H1 (cell line): ENCODE results near the gene ABCC4. TPM values are rescaled to one million over a fixed set of nuclear protein-coding genes. Genes with fewer than 3 reads are reported as not detected.

ENCODE experiments used
- CTCF ChIA-PET: fragments of 300-600 bp; sonication (Branson Sonifier 250); formaldehyde crosslinking; loops from one replicate; lab custom pipeline; 2021; ENCODE audit not compliant: partially characterized antibody; lab: Charles Lee
- POLR2A ChIA-PET: fragments of 300-600 bp; sonication (Branson Sonifier 250); formaldehyde crosslinking; loops from one replicate; lab custom pipeline; 2021; ENCODE audit warnings: inconsistent platforms; ENCODE audit not compliant: partially characterized antibody; lab: Charles Lee
- DNase-seq, 2 experiments: peaks; one replicate each; pipeline versions ENCODE4 v3.0.0 to v3.0.0-alpha.2; 2010 to 2022; ENCODE audit warnings: low spot score in 2 of 2, low read depth in 1 of 2, mixed read lengths in 1 of 2
- FAIRE-seq: peaks from 2 replicates; lab custom pipeline; 2011; peaks lifted over from hg19 to GRCh38; lab: Jason Lieb, UNC
- H2AFZ ChIP-seq: 2 replicates; pipeline ENCODE4 v1.8.1; 2012; ENCODE audit warnings: low read length, inconsistent platforms
- H2AK5ac ChIP-seq: 2 replicates; pipeline ENCODE4 v1.6.1; 2013; ENCODE audit warnings: low read depth, low read length
- H2BK120ac ChIP-seq: replicated peaks from 2 replicates; pipeline ENCODE3; 2013; ENCODE audit warnings: low read depth, low read length, inconsistent platforms
- H2BK12ac ChIP-seq: 2 replicates; pipeline ENCODE4 v1.6.1; 2013; ENCODE audit warnings: low read depth, low read length
- H2BK15ac ChIP-seq: 2 replicates; pipeline ENCODE4 v1.6.1; 2013; ENCODE audit warnings: low read length
- H2BK20ac ChIP-seq: 2 replicates; pipeline ENCODE4 v1.6.1; 2013; ENCODE audit warnings: low read length
- H2BK5ac ChIP-seq: 2 replicates; pipeline ENCODE4 v1.6.1; 2013; ENCODE audit warnings: low read depth, low read length
- H3K14ac ChIP-seq: 2 replicates; pipeline ENCODE4 v1.6.1; 2013; ENCODE audit warnings: inconsistent platforms; ENCODE audit not compliant: insufficient read length
- H3K18ac ChIP-seq: 2 replicates; pipeline ENCODE4 v1.6.1; 2013; ENCODE audit warnings: low read length; ENCODE audit errors: extremely low read depth
- H3K23ac ChIP-seq: 2 replicates; pipeline ENCODE4 v1.6.1; 2013; ENCODE audit warnings: inconsistent platforms; ENCODE audit not compliant: insufficient read length
- H3K23me2 ChIP-seq: 2 replicates; pipeline ENCODE4 v1.6.1; 2013; ENCODE audit warnings: low read depth, low read length
- H3K27ac ChIP-seq: 2 replicates; pipeline ENCODE4 v1.6.1; 2011; ENCODE audit warnings: low read depth, low read length, inconsistent platforms
- H3K27me3 ChIP-seq, 4 experiments: replicated peaks in 1 of 4; 1 replicate in 1 of 4; 2 replicates in 3 of 4; pipeline versions ENCODE4 v1.6.1 to v1.8.1; 2011 to 2013; ENCODE audit warnings: low read length in 3 of 4, mild to moderate bottlenecking in 3 of 4, inconsistent platforms in 2 of 4, mixed read lengths in 2 of 4, moderate library complexity in 1 of 4; ENCODE audit not compliant: control insufficient read depth in 3 of 4, insufficient read depth in 3 of 4; ENCODE audit errors: extremely low read depth in 1 of 4
- H3K36me3 ChIP-seq, 4 experiments: 2 replicates each; pipeline versions ENCODE4 v1.6.1 to v1.8.1; 2011 to 2013; ENCODE audit warnings: mild to moderate bottlenecking in 4 of 4, low read length in 3 of 4, moderate library complexity in 2 of 4, control low read depth in 1 of 4, inconsistent platforms in 1 of 4; ENCODE audit not compliant: insufficient read depth in 4 of 4, control insufficient read depth in 2 of 4
- H3K4ac ChIP-seq: replicated peaks from 2 replicates; pipeline ENCODE3; 2013; ENCODE audit warnings: low read length, low read depth, mixed read lengths, inconsistent platforms; ENCODE audit not compliant: insufficient read length
- H3K4me1 ChIP-seq, 4 experiments: replicated peaks in 1 of 4; 1 replicate in 1 of 4; 2 replicates in 3 of 4; pipeline versions ENCODE4 v1.6.1 to v1.8.1; 2011 to 2013; ENCODE audit warnings: low read length in 3 of 4, inconsistent platforms in 2 of 4, mixed read lengths in 1 of 4; ENCODE audit not compliant: insufficient read depth in 4 of 4, control insufficient read depth in 3 of 4
- H3K4me2 ChIP-seq, 2 experiments: 2 replicates each; pipeline versions ENCODE4 v1.6.1 to v1.8.1; 2011 to 2013; ENCODE audit warnings: low read depth in 2 of 2, low read length in 2 of 2, control low read depth in 1 of 2, inconsistent platforms in 1 of 2, mild to moderate bottlenecking in 1 of 2; ENCODE audit not compliant: insufficient read depth in 1 of 2
- H3K4me3 ChIP-seq, 4 experiments: fragments of 200-600, 300-600 bp in 1 of 4; sonication (generic), shearing (Covaris generic), sonication (Bioruptor Twin) in 1 of 4; 2 replicates each; pipeline versions ENCODE4 v1.5.1 to v1.8.1; 2011 to 2016; ENCODE audit warnings: low read length in 4 of 4, low read depth in 3 of 4, control low read depth in 2 of 4, inconsistent platforms in 2 of 4, mild to moderate bottlenecking in 2 of 4, mixed read lengths in 1 of 4, moderate library complexity in 1 of 4; ENCODE audit not compliant: insufficient read depth in 2 of 4; ENCODE audit errors: extremely low read depth in 1 of 4
- H3K56ac ChIP-seq: replicated peaks from 2 replicates; pipeline ENCODE3; 2013; ENCODE audit warnings: low read depth, mild to moderate bottlenecking, mixed read lengths, low read length, inconsistent platforms; ENCODE audit not compliant: insufficient read length
- H3K79me1 ChIP-seq: 2 replicates; pipeline ENCODE4 v1.6.1; 2013; ENCODE audit warnings: low read depth, low read length, control low read depth
- H3K79me2 ChIP-seq, 2 experiments: 2 replicates each; pipeline versions ENCODE4 v1.6.1 to v1.8.1; 2012 to 2013; ENCODE audit warnings: low read length in 2 of 2, mild to moderate bottlenecking in 2 of 2, inconsistent platforms in 1 of 2; ENCODE audit not compliant: insufficient read depth in 2 of 2, control insufficient read depth in 1 of 2
- H3K9ac ChIP-seq, 4 experiments: replicated peaks in 1 of 4; 1 replicate in 1 of 4; 2 replicates in 3 of 4; pipeline versions ENCODE4 v1.6.1 to v1.8.1; 2011 to 2013; ENCODE audit warnings: low read depth in 3 of 4, low read length in 3 of 4, control low read depth in 2 of 4, mild to moderate bottlenecking in 2 of 4, moderate library complexity in 2 of 4, inconsistent platforms in 1 of 4; ENCODE audit errors: extremely low read depth in 1 of 4
- H3K9me3 ChIP-seq, 2 experiments: 2 replicates each; pipeline versions ENCODE4 v1.6.1 to v1.8.1; 2012 to 2013; ENCODE audit warnings: mild to moderate bottlenecking in 2 of 2, moderate library complexity in 2 of 2, control low read depth in 1 of 2, inconsistent platforms in 1 of 2, low read depth in 1 of 2, low read length in 1 of 2, mixed read lengths in 1 of 2; ENCODE audit not compliant: insufficient read depth in 2 of 2
- H4K20me1 ChIP-seq, 2 experiments: replicated peaks in 1 of 2; 2 replicates each; pipeline versions ENCODE3 to v1.8.1; 2011 to 2013; ENCODE audit warnings: inconsistent platforms in 2 of 2, low read length in 2 of 2, mild to moderate bottlenecking in 1 of 2; ENCODE audit not compliant: insufficient read depth in 2 of 2, control insufficient read depth in 1 of 2
- H4K5ac ChIP-seq: 2 replicates; pipeline ENCODE4 v1.6.1; 2013; ENCODE audit warnings: low read length, low read depth, mixed read lengths, inconsistent platforms; ENCODE audit not compliant: insufficient read length
- H4K8ac ChIP-seq: 2 replicates; pipeline ENCODE4 v1.8.0; 2013; ENCODE audit warnings: mild to moderate bottlenecking, moderate library complexity, low read length, inconsistent platforms; ENCODE audit not compliant: insufficient read depth; ENCODE audit errors: extremely low read depth
- H4K91ac ChIP-seq: replicated peaks from 2 replicates; pipeline ENCODE3; 2013; ENCODE audit warnings: low read length, mixed read lengths, inconsistent platforms; ENCODE audit not compliant: insufficient read length
- CREB1 ChIP-seq: IDR thresholded peaks from 2 replicates; pipeline ENCODE4 v1.6.1; 2012; ENCODE audit warnings: inconsistent platforms
- CTBP2 ChIP-seq: IDR thresholded peaks from 2 replicates; pipeline ENCODE4 v1.7.0; 2011; ENCODE audit warnings: borderline replicate concordance, mild to moderate bottlenecking, moderate library complexity, mixed read lengths, low read length; ENCODE audit not compliant: insufficient read depth, insufficient read length
- FOSL1 ChIP-seq: IDR thresholded peaks from 2 replicates; pipeline ENCODE4 v1.6.1; 2011; ENCODE audit warnings: mild to moderate bottlenecking, low read depth, low read length, moderate library complexity; ENCODE audit not compliant: insufficient read depth
- GTF2F1 ChIP-seq: IDR thresholded peaks from 2 replicates; pipeline ENCODE4 v1.6.1; 2012; ENCODE audit warnings: low read depth, low read length, improper control_type of control experiment, borderline replicate concordance
- KDM1A ChIP-seq: fragments of 200-600, 300-600 bp; sonication (generic); IDR thresholded peaks from 2 replicates; pipeline ENCODE4 v1.7.1; 2016; ENCODE audit warnings: mild to moderate bottlenecking, low read length, borderline replicate concordance
- NANOG ChIP-seq: IDR thresholded peaks from 2 replicates; pipeline ENCODE4 v1.6.1; 2011; ENCODE audit warnings: low read length, low read depth, mild to moderate bottlenecking, inconsistent platforms; ENCODE audit not compliant: insufficient read depth, poor library complexity, severe bottlenecking
- POLR2A ChIP-seq, 2 experiments: IDR thresholded peaks; 1 replicate in 1 of 2; 2 replicates in 1 of 2; pipeline ENCODE4 v1.6.1; 2011; ENCODE audit warnings: low read depth in 2 of 2, low read length in 2 of 2, mild to moderate bottlenecking in 2 of 2; ENCODE audit errors: control extremely low read depth in 1 of 2
- RNF2 ChIP-seq: fragments of 200-900, 300-1000 bp; sonication (generic); IDR thresholded peaks from 2 replicates; pipeline ENCODE4 v1.7.1; 2016; ENCODE audit warnings: borderline replicate concordance, low read depth, mild to moderate bottlenecking, antibody characterized with exemption, low read length; ENCODE audit not compliant: poor library complexity, severe bottlenecking; ENCODE audit errors: missing control alignments
- SAP30 ChIP-seq: fragments of 300-600 bp; sonication (generic); IDR thresholded peaks from 2 replicates; pipeline ENCODE4 v1.7.1; 2012; ENCODE audit warnings: low read length, moderate library complexity, mild to moderate bottlenecking, inconsistent platforms; ENCODE audit not compliant: insufficient read depth, insufficient replicate concordance
- SP4 ChIP-seq: IDR thresholded peaks from 2 replicates; pipeline ENCODE4 v1.6.1; 2012; ENCODE audit warnings: low read length, inconsistent platforms
- TAF1 ChIP-seq: IDR thresholded peaks from 2 replicates; pipeline ENCODE4 v1.6.1; 2011; ENCODE audit warnings: mild to moderate bottlenecking, low read depth, low read length
- polyA plus RNA-seq, 7 experiments: library from polyadenylated mRNA; depleted of rRNA in 3 of 7; stranded (reverse) in 5 of 7; unstranded in 2 of 7; fragments of >200 nt in 5 of 7; fragments of 200-250 nt in 2 of 7; gene quantifications; 1 replicate in 5 of 7; 2 replicates in 1 of 7; 4 replicates in 1 of 7; pipeline versions ENCODE4 v1.2.1 to v1.2.3, GENCODE V29; 2011 to 2013; ENCODE audit warnings: missing spikeins in 2 of 7, mixed read lengths in 2 of 7
- total RNA-seq: library from RNA; stranded (reverse); fragmentation: NEBNext Ultra II Directional; extraction: Animal tissue kit (Norgen Biotek cat#: 25700); gene quantifications from 2 replicates; pipeline ENCODE4 v1.2.1, GENCODE V29; 2021
- TF ChIP-seq, protein P1 (sequence below): IDR thresholded peaks from 2 replicates; pipeline ENCODE4 v1.6.1; 2011; ENCODE audit warnings: low read depth, mild to moderate bottlenecking, low read length; ENCODE audit not compliant: insufficient read depth
- TF ChIP-seq, protein P2 (sequence below): IDR thresholded peaks from 2 replicates; pipeline ENCODE4 v1.6.1; 2012; ENCODE audit warnings: low read length, inconsistent platforms

The ABCC4 gene
- total and polyA plus RNA-seq, 2 of the 8 experiments (the other 6 are each of a cell fraction or from before 2014, with no cell fraction given) = 4.0 to 14.1 TPM

DNA sequence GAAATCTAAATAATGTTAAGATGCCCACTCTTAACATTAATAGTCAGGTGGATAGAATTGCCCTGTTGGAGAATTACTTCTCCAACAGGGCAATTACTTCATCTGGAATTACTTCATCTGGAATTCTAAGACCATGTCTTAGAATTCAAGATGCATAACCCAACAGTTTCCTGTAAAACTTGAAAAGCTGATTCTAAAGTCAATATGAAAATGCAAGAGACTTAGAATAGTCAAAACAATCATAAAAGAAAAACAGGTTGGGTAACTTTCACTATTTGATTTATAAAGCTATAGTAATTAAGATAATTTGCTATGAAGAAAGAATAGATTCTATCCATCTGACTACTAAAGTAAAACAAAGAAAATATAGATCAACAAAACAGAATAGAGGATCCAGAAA, 75.2 kb downstream of the ABCC4 start:
- DNase-seq (no peak), FAIRE-seq (no peak)
- no peak overlapping the region for H2BK12ac ChIP-seq
- no peak overlapping the region for H2BK120ac ChIP-seq
- H3K18ac ChIP-seq = no peak overlapping the region
- H2AK5ac ChIP-seq = no peak overlapping the region
- no peak overlapping the region for H3K9ac ChIP-seq
- H3K14ac ChIP-seq = no peak overlapping the region
- H3K27me3 ChIP-seq = no peaks in the 10 kb centered on the region
- no peak overlapping the region for H4K91ac ChIP-seq
- H4K20me1 ChIP-seq = no peaks in the 10 kb centered on the region
- no peak overlapping the region for H4K8ac ChIP-seq
- H3K4me1 ChIP-seq = no peaks in the 10 kb centered on the region
- H3K79me2 ChIP-seq = no peaks in the 10 kb centered on the region
- no peak overlapping the region for H2BK15ac ChIP-seq
- H2BK20ac ChIP-seq = no peak overlapping the region
- ChIA-PET CTCF (interaction anchor here (1.2 to 1.8 kb wide), 3 partner anchors 36 to 71 kb away, joined by 3 to 6 read pairs (median 5); no protein-coding TSS in a partner anchor), POLR2A (no interaction called here)
- no peaks in the 10 kb centered on the region; the same call in 1 of the 2 replicates for H3K79me1 ChIP-seq
- no peak overlapping the region for H2BK5ac ChIP-seq
- no peak overlapping the region for H3K23ac ChIP-seq
- no peak overlapping the region for H3K4ac ChIP-seq
- H2AFZ ChIP-seq = no peak overlapping the region
- H3K23me2 ChIP-seq = no peaks in the 10 kb centered on the region
- no peak overlapping the region for H3K56ac ChIP-seq
- H3K27ac ChIP-seq = no peak overlapping the region
- no peak overlapping the region for H3K4me2 ChIP-seq
- H3K4me3 ChIP-seq = no peak overlapping the region
- no peaks in the 10 kb centered on the region for H3K9me3 ChIP-seq
- no peaks in the 10 kb centered on the region for H3K36me3 ChIP-seq
- H4K5ac ChIP-seq = no peak overlapping the region
- TF ChIP-seq CREB1 = no peak
- TF ChIP-seq TAF1 = no peak
- no peak for TF ChIP-seq RNF2
- no peak for TF ChIP-seq SAP30
- no peak for TF ChIP-seq KDM1A
- no peak for TF ChIP-seq POLR2A (IDR thresholded peaks at IDR 0.05; ENCODE audit: control extremely low read depth in 1 of 2, low read depth in 2 of 2, low read length in 2 of 2)
- no peak for TF ChIP-seq FOSL1
- no peak for TF ChIP-seq GTF2F1
- TF ChIP-seq NANOG = no peak
- TF ChIP-seq SP4 = no peak
- TF ChIP-seq CTBP2 = no peak
- TF ChIP-seq, protein P1, sequence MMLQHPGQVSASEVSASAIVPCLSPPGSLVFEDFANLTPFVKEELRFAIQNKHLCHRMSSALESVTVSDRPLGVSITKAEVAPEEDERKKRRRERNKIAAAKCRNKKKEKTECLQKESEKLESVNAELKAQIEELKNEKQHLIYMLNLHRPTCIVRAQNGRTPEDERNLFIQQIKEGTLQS = no peak
- TF ChIP-seq, protein P2, sequence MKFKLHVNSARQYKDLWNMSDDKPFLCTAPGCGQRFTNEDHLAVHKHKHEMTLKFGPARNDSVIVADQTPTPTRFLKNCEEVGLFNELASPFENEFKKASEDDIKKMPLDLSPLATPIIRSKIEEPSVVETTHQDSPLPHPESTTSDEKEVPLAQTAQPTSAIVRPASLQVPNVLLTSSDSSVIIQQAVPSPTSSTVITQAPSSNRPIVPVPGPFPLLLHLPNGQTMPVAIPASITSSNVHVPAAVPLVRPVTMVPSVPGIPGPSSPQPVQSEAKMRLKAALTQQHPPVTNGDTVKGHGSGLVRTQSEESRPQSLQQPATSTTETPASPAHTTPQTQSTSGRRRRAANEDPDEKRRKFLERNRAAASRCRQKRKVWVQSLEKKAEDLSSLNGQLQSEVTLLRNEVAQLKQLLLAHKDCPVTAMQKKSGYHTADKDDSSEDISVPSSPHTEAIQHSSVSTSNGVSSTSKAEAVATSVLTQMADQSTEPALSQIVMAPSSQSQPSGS = no peak
